Cardiac fibroblast (primary cell): ENCODE results near the gene CCDC3.

Experiments
- DNase-seq, 2 donors: peaks; one replicate each; pipeline versions ENCODE4 v3.0.0 to v3.0.0-alpha.2; 2010; ENCODE audit warnings: low read depth in 2 of 2
- H3K4me3 ChIP-seq, 2 donors: replicated peaks in 1 of 2; 1 replicate in 1 of 2; 2 replicates in 1 of 2; pipeline ENCODE4 v1.5.1; 2011; ENCODE audit warnings: low read depth in 2 of 2, low read length in 2 of 2, mild to moderate bottlenecking in 2 of 2, moderate library complexity in 1 of 2
- CTCF ChIP-seq: IDR thresholded peaks from one replicate; pipeline ENCODE4 v1.5.1; 2011; ENCODE audit warnings: low read depth, mild to moderate bottlenecking, low read length, inconsistent platforms

The CCDC3 gene

GRCh38 chr10:12922117-12922900, 79.2 kb downstream of the CCDC3 start:
- no peak for DNase-seq
- no peak for TF ChIP-seq CTCF
- H3K4me3 ChIP-seq, result no peak overlapping the region

- no peak for TF ChIP-seq CTCF
- no peak for DNase-seq
- H3K4me3 ChIP-seq, result no peak overlapping the region
These were observed 80.3 kb downstream of the CCDC3 start for GRCh38 chr10:12921163-12921562.

GRCh38 chr10:12919574-12919973, 81.9 kb downstream of the CCDC3 start:
- TF ChIP-seq CTCF, result no peak
- no peak overlapping the region for H3K4me3 ChIP-seq
- DNase-seq, result no peak

- no peak for DNase-seq
- TF ChIP-seq CTCF, result no peak
These were observed 84.9 kb downstream of the CCDC3 start for GRCh38 chr10:12916587-12916986.

GRCh38 chr10:12915637-12916168, 85.8 kb downstream of the CCDC3 start:
- no peak for DNase-seq
- H3K4me3 ChIP-seq, result no peak overlapping the region
- no peak for TF ChIP-seq CTCF

More at GRCh38 chr10:12916587-12916986, 84.9 kb downstream of the CCDC3 start:
- no peak overlapping the region for H3K4me3 ChIP-seq

- no peak overlapping the region for H3K4me3 ChIP-seq
- no peak for TF ChIP-seq CTCF
- no peak for DNase-seq
These were observed 87.4 kb downstream of the CCDC3 start for GRCh38 chr10:12914111-12914510.

GRCh38 chr10:12911795-12912194, 89.7 kb downstream of the CCDC3 start:
- no peak overlapping the region for H3K4me3 ChIP-seq
- DNase-seq, result no peak
- no peak for TF ChIP-seq CTCF
